ENCODE measurements around the gene TTLL11. TPM values are rescaled to one million over a fixed set of nuclear protein-coding genes. Genes with fewer than 3 reads are reported as not detected.
"Not testable (repeated sequence)": the region's sequence is repeated elsewhere in the genome, so short reads cannot be mapped to it uniquely, and the experiment has no call there.

Gene TTLL11
- total RNA-seq, 2 donors from 2014 or later = 11.7 to 11.9 TPM

- no peak overlapping the region for H3K4me3 ChIP-seq
- WGBS = 70% methylated on average over 2 of the region's 2 CpGs
- DNase-seq (ENCODE audit: low spot score) = no peak
- no peaks in the 10 kb centered on the region for H3K27me3 ChIP-seq (replicated peaks; ENCODE audit: insufficient read depth)
- H3K36me3 ChIP-seq = no peaks in the 10 kb centered on the region
- intact Hi-C loops (cut with DNase I) = no loop called here
- no peaks in the 10 kb centered on the region for H3K9me3 ChIP-seq
- H3K27ac ChIP-seq = no peak overlapping the region
- no peaks in the 10 kb centered on the region for H3K4me1 ChIP-seq (replicated peaks)
- TF ChIP-seq POLR2A (IDR thresholded peaks at IDR 0.05) = no peak
Observed at GRCh38 chr9:121797081-121797480, 296.0 kb downstream of the TTLL11 start.

GRCh38 chr9:121794334-121794733 lies 298.8 kb downstream of the TTLL11 start:
- H3K9me3 ChIP-seq; H3K4me3 ChIP-seq; DNase-seq (ENCODE audit: low spot score); H3K4me1 ChIP-seq (replicated peaks); H3K27ac ChIP-seq; H3K27me3 ChIP-seq (replicated peaks; ENCODE audit: insufficient read depth); H3K36me3 ChIP-seq; intact Hi-C loops (cut with DNase I): not testable (repeated sequence)
- WGBS = 91% methylated on average over 6 of the region's 6 CpGs

GRCh38 chr9:121792476-121792875 lies 300.6 kb downstream of the TTLL11 start:
- H3K4me1 ChIP-seq (replicated peaks); H3K27me3 ChIP-seq (replicated peaks; ENCODE audit: insufficient read depth); H3K36me3 ChIP-seq; H3K27ac ChIP-seq; H3K9me3 ChIP-seq; DNase-seq (ENCODE audit: low spot score); H3K4me3 ChIP-seq; intact Hi-C loops (cut with DNase I): not testable (repeated sequence)
- 84% methylated on average over 10 of the region's 10 CpGs for WGBS

- Histone ChIP-seq H3K4me1 (replicated peaks) (no peaks in the 10 kb centered on the region), H3K36me3 (no peaks in the 10 kb centered on the region), H3K4me3 (no peak overlapping the region), H3K27me3 (replicated peaks; ENCODE audit: insufficient read depth) (no peaks in the 10 kb centered on the region), H3K27ac (no peak overlapping the region), H3K9me3 (no peaks in the 10 kb centered on the region)
- no peak for TF ChIP-seq POLR2AphosphoS5 (IDR thresholded peaks at IDR 0.05)
- no peak for TF ChIP-seq POLR2A (IDR thresholded peaks at IDR 0.05)
- no peak for TF ChIP-seq CTCF (IDR thresholded peaks at IDR 0.05)
- intact Hi-C loops (cut with DNase I) = no loop called here
- DNase-seq (ENCODE audit: low spot score) = no peak
- WGBS = 93% methylated on average over 14 of the region's 14 CpGs
Observed at GRCh38 chr9:121790841-121791240, 302.3 kb downstream of the TTLL11 start.

- Histone ChIP-seq H3K9me3 (no peaks in the 10 kb centered on the region), H3K27me3 (replicated peaks; ENCODE audit: insufficient read depth) (no peaks in the 10 kb centered on the region), H3K4me1 (replicated peaks) (no peaks in the 10 kb centered on the region), H3K27ac (no peak overlapping the region), H3K4me3 (no peak overlapping the region), H3K36me3 (no peaks in the 10 kb centered on the region)
- WGBS = 91% methylated on average over 15 of the region's 15 CpGs
- intact Hi-C loops (cut with DNase I) = no loop called here
- TF ChIP-seq POLR2AphosphoS5 (IDR thresholded peaks at IDR 0.05) (no peak), CTCF (IDR thresholded peaks at IDR 0.05) (no peak)
- no peak for DNase-seq (ENCODE audit: low spot score)
Observed at GRCh38 chr9:121788686-121789366, 304.3 kb downstream of the TTLL11 start.

GRCh38 chr9:121786998-121787422 lies 306.1 kb downstream of the TTLL11 start:
- 81% methylated on average over 8 of the region's 8 CpGs for WGBS
- peaks cover 0 to 6% of the 10 kb centered on the region in 2 donors for H3K36me3 ChIP-seq
- intact Hi-C loops (cut with DNase I) = no loop called here
- H3K4me3 ChIP-seq = no peak overlapping the region
- H3K9me3 ChIP-seq = no peaks in the 10 kb centered on the region
- no peak for DNase-seq (ENCODE audit: low spot score)
- no peaks in the 10 kb centered on the region for H3K4me1 ChIP-seq (replicated peaks)
- H3K27me3 ChIP-seq (replicated peaks; ENCODE audit: insufficient read depth) = no peaks in the 10 kb centered on the region
- no peak for TF ChIP-seq CTCF (IDR thresholded peaks at IDR 0.05)
- no peak for TF ChIP-seq POLR2AphosphoS5 (IDR thresholded peaks at IDR 0.05)
- TF ChIP-seq POLR2A (IDR thresholded peaks at IDR 0.05) = no peak
- no peak overlapping the region for H3K27ac ChIP-seq

All from prostate gland (tissue), 2 donors.